Ramos (cell line): Measurements from ENCODE around the gene ARSI.

Experiments used
- in situ Hi-C: fragments of 300-500 bp; cut with MboI; formaldehyde crosslinking; loops from one replicate; pipeline ENCODE4 v1.14.3; 2022; ENCODE audit warnings: low sequenced_read_pairs; ENCODE audit not compliant: unreplicated experiment

Gene ARSI

DNA sequence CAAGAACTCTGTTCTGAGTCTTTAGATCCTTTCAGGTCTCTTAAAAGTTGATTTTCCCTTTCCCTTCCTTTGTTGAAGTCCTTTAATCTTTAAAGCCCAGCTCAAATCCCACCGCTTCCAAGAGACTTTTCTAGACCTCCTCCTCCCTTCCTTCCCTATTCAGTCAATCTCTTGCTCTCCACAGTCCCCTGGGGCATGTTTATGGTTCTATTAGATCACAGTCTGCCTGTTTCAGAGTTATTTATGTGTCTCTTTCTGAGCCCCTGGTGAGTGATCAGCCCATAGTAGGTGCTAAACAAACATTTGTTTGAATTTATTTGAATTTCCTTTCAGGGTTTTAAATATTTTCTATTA, 7.2 kb upstream of the ARSI start:
- in situ Hi-C loops = no loop called here

DNA sequence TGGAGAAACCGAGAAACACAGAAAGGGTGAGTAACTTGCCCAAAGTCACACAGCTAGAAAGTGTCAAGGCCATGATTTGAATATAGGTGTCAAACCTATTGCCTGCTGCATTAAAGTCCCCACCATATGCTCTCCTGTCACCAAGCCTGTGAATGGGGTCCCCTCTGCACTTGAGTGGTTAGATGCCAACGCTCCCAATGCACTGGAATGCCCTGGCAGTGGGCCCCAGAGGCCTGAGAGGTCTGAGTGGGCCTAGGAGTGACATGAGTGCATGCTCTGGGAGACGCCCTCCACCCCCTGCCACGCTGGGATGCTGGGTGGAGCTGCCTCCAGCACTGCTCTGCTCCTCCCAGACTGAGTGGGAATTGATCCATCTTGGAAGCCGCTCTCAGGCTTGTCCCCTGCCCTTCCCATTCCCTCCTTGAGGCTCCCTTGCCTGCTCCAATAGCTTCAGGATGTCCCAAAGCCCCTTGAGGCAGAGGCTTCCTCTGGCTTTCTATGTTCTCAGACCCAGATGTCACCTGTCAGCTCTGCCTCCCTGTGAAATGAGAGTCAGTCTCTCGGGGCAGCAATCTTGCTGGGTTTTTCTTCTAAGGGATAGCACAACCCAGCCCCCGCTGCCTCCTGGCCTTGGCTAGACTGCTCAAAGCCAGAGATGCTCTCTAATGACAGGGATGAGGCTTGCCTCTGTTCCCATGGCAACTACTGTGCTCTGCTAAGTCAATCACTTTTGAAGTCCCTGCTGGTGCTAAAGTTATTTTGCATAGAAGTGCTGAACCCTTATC, 6.6 kb upstream of the ARSI start:
- in situ Hi-C loops = no loop called here

DNA sequence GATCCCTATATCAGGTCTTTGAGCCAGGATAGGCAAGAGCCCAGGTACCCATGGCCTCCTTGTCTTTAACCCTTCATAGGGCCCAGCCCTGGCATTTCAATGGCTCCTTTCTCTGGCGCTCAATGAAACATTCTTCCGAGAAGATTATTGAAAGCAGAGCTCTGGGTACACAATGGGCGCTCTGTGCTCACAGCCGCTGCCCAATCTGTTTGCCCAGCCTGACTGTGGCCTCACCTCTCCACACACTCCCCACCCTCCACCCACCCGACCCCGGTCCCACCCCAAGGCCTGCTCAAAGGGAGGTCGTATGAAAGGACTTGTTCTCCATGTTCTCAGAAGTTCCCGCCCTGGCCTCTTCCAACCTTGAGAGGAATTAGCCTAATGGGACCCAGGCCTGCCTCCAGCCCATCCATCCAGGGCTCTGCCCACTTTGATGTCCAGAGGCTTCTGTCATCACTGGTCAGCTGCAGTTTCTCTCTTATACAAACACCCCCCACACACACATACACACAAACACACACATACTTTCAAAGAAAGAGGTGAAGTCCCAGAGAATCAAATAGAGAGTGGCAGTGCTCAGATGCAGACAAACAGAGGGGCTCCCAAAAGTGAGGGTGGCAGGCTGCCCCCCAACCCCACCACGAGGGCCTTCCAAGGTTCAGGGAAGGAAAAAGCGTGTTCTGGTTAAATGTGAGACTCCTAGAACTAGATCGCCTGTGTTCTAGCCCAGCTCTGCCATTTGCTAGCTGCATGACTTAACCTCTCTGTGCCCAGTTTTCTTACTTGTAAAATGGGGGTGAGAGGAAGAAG, 5.1 kb upstream of the ARSI start:
- in situ Hi-C loops = no loop called here

DNA sequence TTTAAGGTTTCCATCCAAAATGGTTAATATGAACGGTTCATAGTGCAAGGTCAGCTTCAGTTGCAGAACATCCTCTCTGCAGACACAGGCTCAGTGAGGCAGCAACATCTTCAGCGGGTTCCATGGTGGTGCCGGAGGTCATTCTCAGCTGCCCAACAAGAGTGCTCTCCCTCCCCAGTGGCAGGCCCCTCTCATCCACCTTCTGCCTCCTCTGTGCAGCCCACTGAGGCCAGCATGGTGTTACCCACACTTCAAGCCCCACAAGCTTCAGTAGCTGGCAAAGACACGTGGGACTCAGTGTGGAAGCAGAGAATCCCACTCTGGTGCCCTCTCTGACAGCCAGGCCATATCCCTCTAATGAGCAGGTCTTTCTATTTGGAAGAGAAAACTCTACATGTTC, 4.1 kb upstream of the ARSI start:
- in situ Hi-C loops = no loop called here

DNA sequence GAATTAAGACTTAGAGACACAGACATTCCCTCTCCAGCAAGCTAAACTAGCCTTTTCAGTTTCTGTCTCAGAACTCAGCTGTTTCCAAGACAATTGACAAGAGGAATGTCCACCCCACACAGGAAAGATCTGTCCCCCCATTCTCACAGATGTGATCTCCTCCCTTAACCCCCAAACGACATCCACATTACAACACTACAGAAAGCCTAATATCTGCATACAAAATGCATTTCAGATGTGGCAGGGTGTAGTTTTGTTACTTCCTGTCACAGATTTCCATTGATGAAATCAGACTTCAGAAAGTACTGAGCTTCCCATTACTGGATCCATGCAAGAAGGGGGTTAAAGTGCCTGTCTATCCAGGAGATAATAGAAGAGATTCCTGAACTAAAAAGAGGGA, 2.9 kb upstream of the ARSI start:
- in situ Hi-C loops = no loop called here

DNA sequence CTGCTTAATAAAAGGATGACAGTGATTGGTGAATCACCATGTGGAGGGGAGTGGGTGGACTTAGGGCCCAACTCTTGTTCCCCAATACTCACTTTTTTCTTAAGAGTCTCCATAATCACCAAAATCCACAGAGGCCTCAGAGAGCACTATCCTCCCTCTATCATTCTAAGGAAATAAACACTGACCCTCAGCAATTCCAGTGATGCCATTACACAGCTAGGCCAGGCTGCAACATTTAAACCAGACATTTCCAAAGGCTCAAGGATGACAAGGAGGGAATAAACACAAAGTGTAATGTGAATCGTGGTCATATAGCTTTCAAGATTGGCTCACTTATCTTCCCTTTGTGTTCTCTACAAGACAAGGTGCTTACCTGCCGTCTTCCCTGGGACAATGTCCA, 2.4 kb upstream of the ARSI start:
- in situ Hi-C loops = no loop called here

DNA sequence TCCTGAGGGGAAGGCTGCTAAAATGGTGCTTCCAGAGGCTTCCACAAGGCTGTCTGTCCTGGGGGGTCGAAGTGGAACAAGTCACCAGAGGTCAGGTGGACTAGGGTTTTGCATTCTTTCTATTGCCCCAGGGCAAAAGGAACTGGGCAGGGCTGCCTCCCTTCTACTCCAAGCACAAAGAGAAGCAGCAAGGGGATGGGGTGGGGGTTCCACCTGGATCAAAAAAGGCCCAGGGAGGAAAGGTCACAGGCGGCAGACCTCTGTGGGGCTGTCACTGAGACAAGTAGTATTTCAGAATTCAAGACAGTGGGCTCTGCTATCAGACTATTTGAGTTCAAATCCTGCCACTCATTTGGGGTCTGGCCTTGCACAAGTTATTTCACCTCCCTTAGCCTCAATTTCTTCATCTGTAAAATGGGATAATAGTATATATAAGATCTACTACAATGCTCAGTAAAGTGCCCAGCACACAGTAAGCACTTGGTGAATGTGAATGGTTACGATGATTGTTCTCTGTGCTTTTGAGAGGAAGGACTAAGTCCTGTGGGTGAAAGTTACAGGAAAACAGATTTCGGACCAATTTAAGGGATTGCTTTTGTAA, 1.9 kb upstream of the ARSI start:
- in situ Hi-C loops = no loop called here

DNA sequence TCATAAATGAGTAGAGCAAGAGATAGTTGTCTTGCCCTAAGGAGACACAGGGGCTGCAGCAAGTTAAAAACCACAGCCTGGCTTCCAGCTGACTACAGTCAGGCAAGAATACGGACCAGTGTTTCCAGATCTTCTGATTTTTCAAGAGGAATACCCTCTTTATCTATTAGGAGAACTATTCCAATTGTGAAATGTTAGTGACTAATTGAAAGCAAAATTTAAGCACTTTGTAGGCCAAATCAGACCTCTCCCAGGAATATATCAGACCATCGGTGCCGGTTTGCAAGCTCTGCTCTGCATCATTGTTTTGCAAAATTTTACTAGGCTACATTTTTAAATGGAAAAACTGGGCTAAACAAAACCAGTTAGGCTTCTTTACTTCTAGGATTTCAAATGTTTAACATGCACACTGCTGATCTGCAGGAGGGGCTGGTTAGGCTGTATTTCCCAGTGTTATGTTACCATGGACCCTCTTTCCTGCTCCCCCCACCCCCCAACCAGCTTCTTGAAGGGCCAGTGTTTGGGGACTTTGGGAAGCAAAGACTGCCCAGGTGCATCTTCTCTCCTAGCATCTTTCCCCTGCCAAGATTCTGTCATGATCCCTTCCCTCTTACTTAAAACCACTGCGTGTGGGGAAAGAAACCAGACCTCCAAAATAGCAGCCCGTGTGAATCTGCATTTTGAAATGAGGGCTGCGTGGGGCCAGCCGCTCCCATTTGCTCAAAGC, 1.1 kb upstream of the ARSI start:
- in situ Hi-C loops = no loop called here

DNA sequence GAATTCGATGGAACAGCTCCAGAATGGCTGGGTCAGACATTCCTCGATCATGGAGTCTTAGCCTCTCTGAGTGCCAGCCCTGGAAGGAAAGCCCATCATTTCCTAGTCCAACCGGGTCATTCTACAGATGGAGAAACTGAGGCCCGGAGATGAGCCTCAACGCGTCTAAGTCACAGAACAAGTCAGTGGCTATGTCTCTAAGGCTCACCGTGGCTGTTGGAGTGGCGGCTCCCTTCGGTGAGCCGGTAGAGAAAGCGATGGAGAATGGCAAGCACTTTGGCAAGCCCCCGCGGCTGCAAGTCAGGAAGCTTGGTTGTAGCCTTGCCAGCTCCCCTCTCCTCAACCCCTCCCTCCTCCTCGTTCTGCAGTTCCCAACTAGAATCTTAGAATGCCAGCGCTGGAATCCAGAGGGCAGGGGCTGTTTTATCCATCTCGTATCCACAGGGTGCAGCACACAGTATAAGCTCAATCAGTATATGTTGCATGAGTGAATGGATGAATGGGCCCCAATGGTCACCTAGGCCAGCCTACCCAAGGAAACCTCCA, 438 bp upstream of the ARSI start:
- in situ Hi-C loops = no loop called here

DNA sequence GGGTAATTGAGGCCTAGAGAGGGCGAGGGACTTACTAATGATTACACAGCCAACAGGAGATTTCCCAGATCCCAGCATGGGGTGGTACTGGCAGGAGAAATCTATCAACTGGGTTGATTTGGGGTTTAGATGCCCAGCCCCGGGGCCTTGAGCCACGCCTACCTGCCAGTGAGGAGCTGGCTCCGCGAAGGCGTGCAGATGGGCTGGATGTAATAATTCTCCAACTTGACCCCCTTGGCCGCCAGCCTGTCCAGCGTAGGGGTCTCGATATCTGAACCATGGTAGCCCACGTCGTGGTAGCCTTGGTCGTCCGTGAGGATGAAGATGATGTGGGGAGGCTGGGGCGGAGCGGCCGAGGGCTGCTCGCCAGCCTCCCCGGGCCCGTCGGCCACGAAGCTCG, 804 bp downstream of the ARSI start:
- in situ Hi-C loops = no loop called here

DNA sequence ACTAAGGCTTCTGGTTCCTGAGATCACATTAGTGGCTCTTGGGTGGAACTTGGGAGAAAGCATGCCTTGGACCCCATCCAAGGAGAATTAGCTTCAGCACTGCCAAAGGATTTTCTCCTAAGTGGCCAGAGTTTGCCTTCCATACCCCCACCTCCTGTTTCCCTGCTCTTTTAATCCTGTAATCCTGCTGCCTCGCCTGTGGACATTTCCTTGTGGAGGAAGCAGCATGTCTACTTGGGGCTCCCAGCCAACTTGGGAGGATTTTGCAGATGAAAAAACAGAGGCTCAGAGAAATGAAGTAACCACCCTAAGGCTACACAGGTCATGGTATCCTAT, 1.6 kb downstream of the ARSI start:
- in situ Hi-C loops = no loop called here

DNA sequence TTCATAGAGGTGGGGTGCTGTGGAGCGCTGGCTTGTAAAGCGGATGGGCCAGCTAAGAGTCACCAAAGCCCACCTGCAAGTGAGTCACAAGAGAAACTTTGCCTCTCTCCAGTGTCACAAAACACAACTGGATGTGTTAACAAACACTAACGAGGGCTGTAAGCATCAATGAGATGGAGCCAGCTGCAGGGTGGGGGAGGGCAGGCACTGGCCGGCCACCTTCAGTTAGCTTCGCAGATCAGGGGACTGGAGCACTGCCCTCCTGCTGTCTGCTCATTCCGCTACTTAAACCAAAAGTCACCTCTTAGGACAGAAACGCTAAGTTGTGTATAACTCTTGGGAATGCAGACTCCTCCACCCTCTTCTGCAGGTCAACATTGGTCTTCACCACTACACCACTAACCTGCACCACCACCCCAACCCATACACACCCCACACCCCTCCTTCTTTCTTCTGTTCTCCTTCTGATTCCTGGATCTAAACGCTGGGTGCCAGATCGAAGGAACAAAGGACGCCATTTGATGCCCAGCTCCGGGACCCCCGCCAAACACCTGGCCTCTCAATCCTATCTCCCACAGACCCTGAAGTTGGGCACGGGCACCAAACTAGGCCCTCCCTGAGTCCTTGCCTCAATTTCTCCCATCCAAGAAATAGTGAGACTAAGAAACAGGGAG, 2.1 kb downstream of the ARSI start:
- in situ Hi-C loops = no loop called here

DNA sequence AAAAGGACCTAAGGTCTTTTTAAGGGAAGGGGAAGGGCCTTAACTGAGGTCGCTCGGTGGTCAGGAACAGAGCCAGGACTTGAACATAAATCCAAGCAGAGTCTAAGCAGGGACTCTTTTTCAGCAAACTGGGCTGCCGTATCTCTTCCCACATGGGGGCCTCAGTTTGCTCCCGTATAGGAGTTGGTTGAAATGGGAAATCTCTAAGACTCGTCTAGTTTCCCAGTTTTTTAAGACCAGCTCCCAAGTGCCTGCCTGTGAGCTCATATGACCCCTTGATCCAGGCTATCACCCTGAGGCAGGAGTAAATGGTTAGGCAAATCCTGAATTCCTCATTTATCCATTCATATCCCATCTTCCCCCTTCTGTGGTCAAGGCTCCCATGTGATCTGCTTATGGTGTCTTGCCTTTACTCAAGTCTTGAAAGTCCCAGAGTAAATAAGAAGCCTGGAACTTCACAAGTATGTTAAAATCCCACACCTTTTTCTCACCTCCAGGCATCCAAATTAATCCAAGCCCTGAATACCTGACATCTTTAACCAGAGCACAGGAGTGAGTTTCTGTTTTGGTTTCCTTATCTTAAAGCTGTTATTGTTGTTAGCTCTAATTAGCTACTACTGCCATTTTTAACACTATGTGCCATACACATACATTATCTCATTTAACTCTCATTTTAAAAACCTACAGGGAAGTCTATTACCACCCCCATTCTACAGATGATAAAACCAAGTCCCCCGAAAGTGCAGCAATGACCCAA, 3.0 kb downstream of the ARSI start:
- in situ Hi-C loops = no loop called here

DNA sequence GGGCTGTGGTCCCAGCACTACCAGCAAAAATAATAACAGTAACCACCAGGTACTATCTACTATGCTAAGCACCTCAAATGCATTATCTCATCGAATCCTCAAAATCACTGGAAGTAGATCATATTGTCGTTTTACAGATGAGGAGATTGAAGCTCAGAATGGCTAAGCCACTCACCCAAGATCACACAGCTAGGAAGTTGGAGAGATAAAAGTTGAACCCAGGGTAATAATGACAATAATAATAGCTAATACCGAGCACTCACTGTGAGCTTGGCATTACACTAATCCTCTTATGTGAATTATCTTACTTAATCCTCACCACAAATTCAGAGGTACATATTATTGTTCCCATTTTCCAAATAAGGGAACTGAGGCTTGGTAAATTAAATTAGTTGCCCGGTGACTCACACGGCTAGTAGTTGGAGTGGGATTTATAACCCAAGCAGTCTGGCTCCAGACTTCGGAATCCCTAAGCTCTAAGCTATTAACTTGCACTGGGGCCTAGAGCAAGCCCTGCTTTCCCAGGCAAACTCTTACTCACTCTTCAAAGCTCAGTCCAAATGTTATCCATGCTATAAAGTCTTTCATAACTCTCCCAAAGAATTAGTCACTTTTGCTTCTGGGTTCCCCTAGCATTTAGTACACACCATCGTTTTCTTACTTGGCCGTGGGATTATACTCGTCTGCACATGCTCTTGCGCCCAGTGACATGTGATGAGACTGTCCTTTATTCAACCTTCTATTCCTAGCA, 3.8 kb downstream of the ARSI start:
- in situ Hi-C loops = no loop called here

DNA sequence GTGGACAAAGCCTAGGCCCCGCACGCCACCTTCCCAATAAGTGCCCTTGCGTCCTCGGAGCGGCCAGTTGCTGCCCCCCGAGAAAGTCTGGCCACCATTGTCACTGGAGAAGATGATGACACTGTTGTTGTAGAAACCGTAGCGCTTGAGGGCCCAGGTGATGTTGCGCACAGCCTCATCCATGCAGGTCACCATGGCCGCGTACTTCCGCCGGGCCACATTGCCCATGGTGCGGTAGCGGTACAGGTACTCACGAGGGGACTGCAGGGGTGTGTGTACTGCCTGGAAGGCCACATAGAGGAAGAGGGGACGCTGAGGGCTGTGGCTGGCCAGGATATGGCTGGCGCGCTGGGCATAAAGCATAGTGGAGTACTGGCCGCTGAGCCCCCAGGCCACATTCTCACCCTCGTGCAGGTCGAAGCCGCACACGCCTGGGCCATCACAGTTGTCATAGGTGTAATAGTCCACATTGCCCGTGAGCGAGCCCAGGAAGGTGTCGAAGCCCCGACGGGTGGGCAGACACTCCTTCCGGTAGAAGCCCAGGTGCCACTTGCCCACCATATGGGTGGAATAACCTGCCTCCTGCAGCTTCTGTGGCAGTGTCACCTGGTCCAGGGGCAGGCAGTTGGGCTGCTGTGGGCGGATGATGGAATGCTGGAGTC, 4.6 kb downstream of the ARSI start:
- in situ Hi-C loops = no loop called here

DNA sequence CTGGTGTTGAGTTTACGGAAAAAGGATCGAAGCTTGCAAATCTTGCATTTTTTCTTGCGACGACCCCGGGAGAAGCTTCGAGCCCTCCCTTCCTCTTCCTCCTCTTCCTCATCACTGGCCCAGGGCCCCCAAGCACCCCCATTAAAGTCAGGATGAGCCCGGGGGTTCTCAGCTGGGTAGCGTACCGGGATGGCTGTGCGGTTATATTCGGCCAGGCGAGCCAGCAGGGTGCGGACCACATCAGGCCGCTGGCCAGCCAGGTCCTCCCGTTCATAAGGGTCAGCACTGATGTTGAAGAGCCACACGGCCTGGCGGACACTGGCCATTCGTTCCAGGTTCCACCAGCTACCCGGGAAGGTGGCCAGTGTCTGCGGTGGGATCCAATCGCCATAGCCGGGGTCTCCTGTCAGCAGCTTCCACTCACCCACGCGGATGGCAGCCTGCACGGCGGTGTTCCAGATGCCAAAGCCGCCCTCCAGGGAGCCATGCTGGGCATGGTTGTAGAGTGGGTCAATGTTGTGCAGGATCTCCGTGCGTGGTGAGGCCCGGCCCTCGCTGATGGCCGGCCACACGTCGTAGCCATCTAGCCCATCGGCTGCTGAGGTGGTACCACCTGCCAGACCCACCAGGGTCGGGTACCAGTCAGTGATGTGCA, 5.3 kb downstream of the ARSI start:
- in situ Hi-C loops = no loop called here

DNA sequence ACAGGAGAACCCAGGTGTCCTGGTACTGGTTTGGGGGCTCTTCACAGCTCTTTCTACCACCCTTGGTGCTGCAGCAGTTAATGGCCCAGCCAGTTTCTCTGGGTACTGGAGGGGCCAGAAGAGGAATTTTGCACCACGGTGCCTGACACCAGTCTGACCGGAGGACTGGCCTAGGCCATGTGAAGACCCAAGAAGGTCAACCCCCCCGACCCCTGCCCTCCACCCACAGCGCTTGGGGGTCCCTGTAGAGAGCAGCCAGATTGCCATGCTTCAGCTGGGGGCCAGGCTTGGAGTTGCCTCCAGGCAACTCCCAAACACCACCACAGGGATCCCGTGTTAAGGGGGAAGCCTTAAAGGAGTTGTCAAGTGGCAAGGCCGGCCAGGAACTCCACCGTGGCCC, 6.2 kb downstream of the ARSI start:
- in situ Hi-C loops = no loop called here
